GM19239 (cell line): ENCODE data around the gene HTR1D.
"Not testable (repeated sequence)": the region's sequence is repeated elsewhere in the genome, so short reads cannot be mapped to it uniquely, and the experiment has no call there.

Source experiments
- DNase-seq: peaks from one replicate; pipeline ENCODE4 v3.0.0; 2011; ENCODE audit warnings: low spot score; ENCODE audit not compliant: insufficient read length
- FAIRE-seq: peaks from 2 replicates; lab custom pipeline; 2011; peaks lifted over from hg19 to GRCh38; lab: Jason Lieb, UNC

Gene HTR1D, protein sequence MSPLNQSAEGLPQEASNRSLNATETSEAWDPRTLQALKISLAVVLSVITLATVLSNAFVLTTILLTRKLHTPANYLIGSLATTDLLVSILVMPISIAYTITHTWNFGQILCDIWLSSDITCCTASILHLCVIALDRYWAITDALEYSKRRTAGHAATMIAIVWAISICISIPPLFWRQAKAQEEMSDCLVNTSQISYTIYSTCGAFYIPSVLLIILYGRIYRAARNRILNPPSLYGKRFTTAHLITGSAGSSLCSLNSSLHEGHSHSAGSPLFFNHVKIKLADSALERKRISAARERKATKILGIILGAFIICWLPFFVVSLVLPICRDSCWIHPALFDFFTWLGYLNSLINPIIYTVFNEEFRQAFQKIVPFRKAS

DNA sequence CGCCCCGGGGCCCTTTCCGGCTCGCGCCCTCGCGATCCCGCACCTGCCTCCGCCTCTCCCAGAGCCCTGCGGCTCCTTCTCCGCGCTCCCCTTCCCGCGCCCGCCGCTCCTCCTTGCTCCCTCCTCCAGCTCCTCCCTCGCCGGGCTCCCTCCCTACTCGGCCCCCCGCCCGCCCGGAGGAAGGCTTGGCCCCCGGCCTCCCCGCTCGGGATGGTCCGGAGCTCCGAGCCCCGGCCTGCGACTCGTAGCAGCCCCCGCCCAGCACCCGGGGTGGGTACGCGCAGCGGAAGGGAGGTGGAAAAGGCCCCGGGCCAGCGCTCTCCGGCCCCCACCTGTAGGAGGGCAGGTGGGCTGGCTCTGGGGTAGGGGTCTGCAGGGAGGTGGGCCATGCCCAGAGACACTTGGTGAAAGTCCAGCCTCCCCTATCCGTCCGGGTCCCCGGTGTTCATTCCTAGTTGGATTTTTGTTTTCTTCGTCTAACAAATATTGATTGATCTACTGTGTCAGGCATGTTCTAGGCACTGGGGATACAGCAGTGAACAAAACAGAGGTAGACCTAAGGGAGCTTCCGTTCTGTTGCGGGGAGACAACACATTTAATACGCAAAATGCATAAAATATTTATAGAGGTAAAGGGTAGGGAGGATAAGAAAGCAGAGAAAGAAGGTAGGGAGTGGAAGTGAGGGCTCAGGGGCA lies at the start of gene HTR1D:
HTR1D (minus strand) TSS at position 82 of the 695 bp plus-strand sequence. CDS start 23,283 bp downstream, outside the sequence.
- FAIRE-seq (no peak), DNase-seq (no peak)

DNA sequence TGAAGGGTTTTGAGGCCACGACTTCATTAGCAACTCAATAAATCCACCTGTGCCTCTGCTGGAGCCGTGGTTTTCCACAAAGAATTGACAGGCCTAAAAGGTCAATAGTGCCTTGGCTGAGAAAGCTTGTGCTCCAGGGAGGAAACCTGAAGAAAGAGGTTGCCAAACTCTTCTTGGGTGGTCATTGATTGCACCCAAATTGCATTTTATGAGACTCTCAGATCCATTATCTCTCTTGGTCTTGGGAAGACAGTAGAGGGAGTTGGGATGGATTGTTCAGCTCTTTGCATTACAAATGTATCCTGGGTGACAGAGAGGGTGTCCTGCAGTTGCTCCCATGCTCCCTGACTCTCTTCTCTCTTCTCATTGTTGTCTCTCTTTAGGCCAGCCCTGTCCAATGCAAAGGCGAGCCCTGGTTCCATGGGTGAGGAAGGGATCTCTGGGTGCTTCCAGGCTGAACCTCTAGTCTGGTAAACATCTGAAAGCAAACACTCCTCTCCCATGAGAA lies 46.1 kb upstream of the HTR1D start:
- FAIRE-seq (no peak), DNase-seq (no peak)

DNA sequence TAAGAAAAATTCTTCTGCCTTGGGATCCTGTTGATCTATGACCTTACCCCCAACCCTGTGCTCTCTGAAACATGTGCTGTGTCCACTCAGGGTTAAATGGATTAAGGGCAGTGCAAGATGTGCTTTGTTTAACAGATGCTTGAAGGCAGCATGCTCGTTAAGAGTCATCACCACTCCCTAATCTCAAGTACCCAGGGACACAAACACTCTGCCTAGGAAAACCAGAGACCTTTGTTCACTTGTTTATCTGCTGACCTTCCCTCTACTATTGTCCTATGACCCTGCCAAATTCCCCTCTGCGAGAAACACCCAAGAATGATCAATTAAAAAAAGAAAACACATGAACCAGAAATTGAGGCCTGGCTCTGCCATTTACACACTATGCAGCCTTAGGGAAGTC lies 40.8 kb upstream of the HTR1D start:
- FAIRE-seq, DNase-seq: not testable (repeated sequence)

DNA sequence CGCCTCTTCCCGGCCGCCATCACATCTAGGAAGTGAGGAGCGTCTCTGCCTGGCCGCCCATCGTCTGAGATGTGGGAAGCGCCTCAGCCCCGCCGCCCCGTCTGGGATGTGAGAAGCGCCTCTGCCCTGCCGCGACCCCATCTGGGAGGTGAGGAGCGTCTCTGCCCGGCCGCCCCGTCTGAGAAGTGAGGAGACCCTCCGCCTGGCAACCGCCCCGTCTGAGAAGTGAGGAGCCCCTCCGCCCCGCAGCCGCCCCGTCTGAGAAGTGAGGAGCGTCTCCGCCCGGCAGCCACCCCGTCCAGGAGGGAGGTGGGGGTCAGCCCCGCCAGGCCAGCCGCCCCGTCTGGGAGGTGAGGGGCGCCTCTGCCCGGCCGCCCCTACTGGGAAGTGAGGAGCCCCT lies 40.1 kb upstream of the HTR1D start:
- DNase-seq, FAIRE-seq: not testable (repeated sequence)

DNA sequence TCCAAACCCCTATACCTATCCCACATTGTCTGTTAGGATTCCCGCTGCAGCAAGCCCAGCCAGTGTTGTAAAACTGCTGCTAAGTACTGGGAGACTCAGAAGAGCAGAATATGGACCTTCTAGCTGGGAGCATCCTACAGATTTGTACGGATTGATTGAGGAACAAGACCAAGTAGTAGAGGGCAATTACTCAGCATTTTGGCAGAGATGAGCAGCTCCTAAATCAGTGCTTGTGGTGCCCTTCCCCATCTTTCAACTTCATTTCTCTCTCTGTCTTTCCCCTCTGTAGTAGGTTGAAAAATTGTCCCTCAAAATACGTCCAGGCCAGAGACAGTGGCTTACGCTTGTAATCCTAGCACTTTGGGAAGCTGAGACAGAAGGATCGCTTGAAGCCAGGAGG lies 37.3 kb upstream of the HTR1D start:
- no peak for DNase-seq
- no peak for FAIRE-seq

DNA sequence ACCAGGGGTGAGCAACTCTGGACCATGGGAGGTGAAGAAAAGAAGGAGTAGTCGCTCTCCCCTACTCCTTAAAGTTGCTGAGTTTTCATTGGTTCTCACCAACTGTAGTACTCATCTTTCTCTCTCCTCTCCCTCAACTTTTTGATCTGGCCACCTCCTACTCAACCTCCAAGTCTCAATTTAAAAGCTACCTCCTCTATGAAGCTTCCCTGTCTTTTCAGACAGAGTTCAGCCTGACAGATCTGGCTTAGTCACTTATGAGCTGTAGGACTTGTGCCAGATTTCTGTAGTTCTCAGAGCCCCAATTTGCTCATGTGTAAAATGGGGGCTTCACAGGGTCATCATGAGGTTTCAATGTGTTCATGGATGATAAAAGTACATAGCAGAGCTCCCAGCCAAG lies 34.5 kb upstream of the HTR1D start:
- no peak for FAIRE-seq
- DNase-seq: no peak

DNA sequence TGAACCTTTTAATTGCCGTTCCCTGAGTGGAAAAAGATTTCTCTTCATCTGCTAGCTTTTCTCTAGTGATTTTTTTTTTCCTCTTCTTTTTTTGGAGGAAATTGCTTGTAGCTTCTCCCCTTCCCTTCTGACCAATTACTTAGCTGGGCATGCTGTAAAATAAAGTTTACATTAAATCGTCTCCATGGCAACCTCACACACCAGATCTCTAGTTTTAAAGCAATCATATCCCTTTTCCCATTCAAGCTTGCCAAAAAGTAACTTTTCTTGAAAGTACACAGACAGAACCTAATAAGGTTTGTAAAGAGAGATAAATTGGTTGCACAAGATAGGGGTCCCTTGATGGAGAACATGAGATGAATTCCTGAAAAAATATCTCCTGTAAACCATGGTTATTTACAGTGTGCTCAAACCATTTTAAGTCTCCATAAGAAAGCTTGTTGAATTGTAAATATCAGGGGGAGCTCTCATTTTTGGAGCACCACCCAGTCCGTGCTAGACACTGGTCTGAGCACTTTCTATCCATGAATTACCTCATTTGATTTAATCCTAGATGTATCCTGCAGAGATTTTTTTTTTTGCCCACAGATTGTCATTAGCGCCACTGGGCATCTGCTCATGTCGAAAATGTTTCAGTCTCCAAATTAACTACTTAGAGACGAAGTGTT lies 32.6 kb upstream of the HTR1D start:
- DNase-seq (no peak), FAIRE-seq (no peak)

DNA sequence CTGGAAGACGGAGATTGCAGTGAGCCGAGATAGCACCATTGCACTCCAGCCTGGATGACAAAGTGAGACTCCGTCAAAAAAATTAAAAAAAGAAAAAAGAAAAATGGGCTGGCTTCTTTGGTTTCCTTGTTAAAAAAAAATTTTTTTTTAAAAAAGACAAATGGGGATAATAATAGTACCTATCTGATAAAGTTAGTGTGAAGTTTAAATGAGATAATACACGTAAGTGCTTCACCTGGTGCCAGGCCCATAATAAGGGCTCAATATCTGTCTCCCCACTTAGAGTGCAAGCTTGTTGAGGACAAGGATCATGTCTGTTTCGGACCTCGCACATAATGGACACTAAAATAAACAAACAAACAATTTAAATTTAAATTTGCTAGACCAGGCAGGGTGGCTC lies 30.0 kb upstream of the HTR1D start:
- FAIRE-seq (no peak), DNase-seq (no peak)

DNA sequence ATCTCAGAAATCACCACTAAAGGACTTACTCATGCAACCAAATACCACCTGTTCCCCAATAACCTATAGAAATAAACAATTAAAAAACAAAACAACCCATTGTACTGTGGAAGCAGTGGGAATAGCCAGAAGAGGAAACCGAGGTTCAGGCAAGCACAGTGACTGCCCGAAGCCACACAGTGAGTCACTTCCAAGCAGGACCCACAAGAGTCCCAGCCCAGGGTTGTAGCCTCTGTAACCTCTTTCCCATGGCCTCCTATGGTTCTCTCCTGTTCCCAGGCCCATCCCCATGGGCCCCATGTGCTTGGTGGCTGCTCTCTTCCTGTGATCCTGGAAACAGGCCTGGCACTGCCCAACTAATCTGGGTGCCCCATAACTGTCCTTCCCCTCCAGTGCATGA lies 29.0 kb upstream of the HTR1D start:
- no peak for FAIRE-seq

DNA sequence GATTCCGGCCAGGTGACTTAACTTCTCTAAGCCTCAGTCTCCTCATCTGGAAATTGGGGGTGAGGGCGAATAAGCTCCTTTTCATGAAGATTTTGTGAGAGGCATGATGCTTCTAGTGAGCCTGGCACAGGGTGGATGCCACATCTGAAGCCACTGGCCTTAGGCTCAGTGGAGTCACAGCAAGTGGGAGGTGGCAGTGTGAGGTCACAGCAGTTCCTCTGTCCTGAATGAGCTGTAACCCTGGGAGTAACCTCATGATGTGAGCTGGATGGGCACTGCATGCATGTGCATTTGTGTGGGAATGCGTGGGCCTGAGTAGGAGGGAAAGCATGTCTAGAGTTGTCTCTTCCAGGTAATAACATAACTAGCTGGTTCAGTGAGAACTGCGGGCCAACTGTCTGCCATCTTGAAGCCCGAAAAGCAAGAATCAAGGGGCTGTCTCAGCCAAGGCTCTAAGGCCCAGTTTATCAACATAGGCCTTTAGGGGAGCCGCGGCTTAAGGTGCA lies 27.0 kb upstream of the HTR1D start:
- DNase-seq: no peak
- FAIRE-seq: no peak

More for the DNA sequence above, 29.0 kb upstream of the HTR1D start:
- no peak for DNase-seq

DNA sequence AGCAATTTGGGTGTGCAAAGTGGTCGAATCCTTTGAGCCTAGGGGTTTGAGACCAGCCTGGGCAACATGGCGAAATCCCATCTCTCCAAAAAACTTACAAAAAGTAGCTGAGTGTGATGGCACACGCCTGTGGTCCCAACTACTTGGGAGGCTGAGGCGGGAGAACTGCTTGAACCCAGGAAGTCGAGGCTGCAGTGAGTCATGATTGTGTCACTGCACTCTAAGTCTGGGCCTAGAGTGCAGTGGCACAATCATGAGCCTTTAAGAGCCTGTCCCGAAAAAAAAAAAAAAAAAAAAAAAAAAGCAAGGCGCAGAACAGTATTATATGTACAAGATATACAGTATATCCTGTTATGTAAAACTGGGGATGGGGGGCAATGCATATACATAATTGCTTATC lies 25.1 kb upstream of the HTR1D start:
- FAIRE-seq: no peak
- DNase-seq: no peak

DNA sequence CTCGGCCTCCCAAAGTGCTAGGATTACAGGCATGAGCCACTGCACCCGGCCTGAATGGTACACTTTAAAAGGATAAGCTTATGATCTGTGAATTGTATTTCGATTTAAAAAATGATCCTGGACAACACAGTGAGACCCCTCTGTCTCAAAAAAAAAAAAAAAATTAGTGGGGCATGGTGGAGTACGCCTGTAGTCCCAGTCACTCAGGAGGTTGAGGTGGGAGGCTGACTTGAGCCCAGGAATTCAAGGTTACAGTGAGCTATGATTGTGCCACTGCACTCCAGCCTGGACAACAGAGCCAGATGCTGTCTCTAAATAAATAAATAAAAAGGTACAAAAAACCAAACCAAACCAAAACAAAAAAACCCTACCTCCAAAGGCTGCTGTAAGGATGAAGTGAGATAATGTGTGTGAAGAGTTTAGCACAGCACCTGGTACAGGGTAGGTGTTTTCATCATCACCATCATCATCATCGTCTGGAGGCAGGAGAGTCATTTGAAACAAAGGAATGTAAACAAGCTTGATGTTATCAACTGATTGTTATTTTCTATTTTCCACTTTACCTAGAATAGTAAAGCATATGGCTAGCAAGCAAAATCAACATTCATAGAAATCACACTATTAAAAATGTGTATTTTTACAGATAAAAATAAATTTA lies 22.5 kb upstream of the HTR1D start:
- FAIRE-seq (no peak), DNase-seq (no peak)

DNA sequence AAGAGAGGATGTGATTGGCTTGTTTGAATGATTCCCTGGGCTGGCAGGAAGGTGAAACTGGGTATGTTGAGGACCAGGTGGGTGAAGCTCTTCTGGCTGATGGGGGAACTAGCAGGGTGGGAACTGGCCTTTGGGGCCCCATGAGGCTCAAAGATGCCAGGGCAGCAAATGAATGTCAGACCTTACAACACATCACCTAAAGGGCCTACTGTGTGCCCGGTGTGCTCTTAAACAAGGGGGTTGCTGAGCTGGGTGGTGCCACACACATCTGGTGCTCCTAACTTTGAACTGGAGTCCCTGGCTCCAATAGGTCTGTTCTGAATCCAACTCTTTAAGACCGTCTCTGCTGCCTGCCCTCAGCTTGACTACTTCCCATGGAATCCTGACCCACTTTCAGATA lies 21.3 kb upstream of the HTR1D start:
- DNase-seq (no peak), FAIRE-seq (no peak)

DNA sequence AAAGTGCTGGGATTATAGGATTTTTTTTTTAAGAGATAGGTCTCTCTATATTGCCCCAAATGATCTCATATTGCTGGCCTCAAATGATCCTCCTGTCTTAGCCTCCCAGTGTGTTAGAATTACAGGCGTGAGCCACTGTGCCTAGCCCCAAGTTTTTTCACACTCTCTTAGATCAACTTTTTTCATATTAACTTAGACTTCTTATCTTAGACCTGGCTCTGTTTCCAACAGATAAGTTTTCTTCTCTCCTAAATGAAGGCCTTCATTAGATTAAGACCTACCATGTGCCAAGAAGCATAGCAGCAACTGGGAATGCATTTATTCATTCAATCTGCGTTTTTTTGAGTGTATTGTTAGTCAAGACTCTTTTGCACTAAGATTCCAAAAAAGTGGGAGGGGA lies 20.2 kb upstream of the HTR1D start:
- DNase-seq: no peak
- FAIRE-seq: no peak

DNA sequence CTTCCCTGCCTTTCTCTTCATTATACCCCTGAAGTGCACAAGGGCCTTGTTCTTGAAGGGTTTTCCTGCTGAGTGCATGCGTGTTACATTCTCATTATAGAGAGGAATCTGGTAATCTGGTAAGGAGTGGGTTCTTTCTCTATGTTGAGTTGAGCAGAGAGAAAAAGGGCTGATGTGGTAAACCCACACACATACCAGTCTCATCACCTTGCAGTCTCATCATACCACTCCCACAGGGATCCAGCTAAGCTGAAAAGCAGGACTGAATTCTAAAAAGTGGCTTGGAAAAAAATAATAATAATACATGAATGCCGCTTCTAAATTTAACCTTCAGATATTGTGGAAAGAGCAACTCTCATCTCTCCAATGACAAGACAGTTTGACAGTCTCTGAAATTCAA lies 10.5 kb upstream of the HTR1D start:
- no peak for DNase-seq
- no peak for FAIRE-seq

DNA sequence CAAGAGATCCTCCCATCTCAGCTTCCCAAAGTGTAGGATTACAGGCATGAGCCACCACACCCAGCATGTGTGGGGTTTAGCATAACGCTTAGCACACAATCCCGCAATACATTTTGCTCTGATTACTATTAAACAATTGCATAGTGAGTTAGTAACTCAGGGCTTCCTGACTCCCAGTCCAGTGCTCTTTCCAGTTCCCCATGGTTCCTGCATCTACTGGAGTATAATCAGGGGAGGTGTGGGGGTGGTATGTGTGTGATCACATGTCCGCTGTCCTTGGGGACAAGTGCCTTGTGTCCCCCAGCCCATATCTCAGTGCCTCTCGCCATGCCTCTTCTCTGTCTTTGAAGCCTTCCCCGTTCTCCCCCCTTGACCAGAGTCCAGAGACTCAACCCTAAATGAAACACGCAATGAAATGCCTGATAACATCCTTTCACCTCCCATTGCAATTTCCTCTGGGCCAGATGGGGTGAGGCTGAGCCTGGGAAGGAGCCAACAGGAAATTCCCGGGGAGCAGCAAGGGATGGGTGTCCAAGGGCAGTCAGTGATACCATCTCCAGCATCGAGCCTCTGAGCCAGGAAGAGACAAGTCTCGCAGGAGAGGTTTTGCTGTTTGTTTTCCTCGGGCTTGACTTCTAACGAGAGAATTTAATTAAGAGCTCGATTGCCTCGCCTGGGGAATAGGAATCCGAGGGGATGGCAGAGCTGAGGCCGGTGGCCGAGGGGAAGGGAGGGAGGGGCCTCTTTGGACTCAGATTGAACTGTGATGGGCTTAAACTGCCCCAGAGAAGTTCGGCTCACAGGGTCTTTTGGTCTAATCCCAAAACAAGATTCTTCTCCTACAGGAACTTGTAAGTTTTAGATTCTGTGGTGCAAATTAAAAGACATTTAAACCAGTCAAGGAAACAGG lies 7.7 kb upstream of the HTR1D start:
- DNase-seq: no peak
- FAIRE-seq: no peak

DNA sequence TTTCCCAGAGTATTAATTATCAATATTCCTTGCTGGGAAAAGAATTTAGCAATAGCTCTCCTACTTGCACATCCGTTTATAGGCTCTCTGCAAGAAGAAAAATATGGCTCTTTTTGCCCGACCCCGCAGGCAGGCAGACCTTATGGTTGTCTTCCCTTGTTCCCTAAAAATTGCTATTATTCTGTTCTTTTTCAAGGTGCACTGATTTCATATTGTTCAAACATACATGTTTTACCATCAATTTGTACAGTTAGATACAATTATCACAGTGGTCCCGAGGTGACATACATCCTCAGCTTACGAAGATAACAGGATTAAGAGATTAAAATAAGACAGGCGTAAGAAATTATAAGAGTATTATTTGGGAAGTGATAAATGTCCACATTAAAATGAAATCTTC lies 6.7 kb upstream of the HTR1D start:
- FAIRE-seq, DNase-seq: not testable (repeated sequence)

DNA sequence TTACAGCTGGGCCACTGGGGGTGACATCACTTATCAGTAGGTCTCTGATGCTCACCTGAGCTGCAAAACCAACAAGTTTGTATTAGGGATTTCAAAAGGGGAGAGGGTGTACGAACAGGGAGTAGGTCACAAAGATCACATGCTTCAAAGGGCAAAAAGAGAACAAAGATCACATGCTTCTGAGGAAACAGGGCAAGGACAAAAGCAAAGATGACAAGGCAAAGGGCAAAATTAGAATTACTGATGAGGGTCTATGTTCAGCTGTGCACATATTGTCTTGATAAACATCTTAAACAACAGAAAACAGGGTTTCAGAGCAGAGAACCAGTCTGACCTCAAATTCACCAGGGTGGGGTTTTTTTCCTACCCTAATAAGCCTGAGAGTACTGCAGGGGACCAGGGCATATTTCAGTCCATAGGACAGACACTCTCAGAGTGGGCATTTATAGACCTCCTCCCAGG lies 6.2 kb upstream of the HTR1D start:
- DNase-seq, FAIRE-seq: not testable (repeated sequence)

DNA sequence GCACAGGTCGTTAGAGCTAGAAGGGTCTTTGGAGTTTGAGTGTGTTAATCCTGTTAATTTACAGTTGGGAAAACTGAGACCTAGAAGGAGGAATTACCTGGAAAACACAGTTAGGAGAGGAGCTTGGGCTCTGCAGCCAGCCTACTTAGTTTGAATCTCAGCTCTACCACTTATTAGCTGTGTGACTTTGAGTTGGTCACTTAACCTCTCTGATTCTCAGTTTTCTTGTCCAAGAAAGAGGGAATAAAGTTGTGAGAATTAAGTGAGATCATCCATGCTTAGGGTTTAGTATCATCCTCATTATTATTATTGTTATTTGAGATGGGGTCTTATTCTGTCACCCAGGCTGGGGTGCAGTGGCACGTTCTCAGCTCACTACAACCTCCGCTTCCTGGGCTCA lies 5.4 kb upstream of the HTR1D start:
- FAIRE-seq: no peak
- no peak for DNase-seq
